Choroid plexus epithelial cell (primary cell): ENCODE results near the gene GRM8.

Source experiments
- DNase-seq: peaks from one replicate; pipeline ENCODE4 v3.0.0-alpha.2; 2010; ENCODE audit warnings: low read depth
- H3K4me3 ChIP-seq: 2 replicates; pipeline ENCODE4 v1.5.1; 2011; ENCODE audit warnings: low read depth, mild to moderate bottlenecking, control low read depth, low read length, moderate library complexity
- TF ChIP-seq, protein P1 (sequence below): conservative IDR thresholded peaks from 2 replicates; pipeline ENCODE4 v1.5.1; 2011; ENCODE audit warnings: low read depth, mild to moderate bottlenecking, control low read depth, inconsistent platforms, low read length, moderate library complexity

The GRM8 gene

DNA sequence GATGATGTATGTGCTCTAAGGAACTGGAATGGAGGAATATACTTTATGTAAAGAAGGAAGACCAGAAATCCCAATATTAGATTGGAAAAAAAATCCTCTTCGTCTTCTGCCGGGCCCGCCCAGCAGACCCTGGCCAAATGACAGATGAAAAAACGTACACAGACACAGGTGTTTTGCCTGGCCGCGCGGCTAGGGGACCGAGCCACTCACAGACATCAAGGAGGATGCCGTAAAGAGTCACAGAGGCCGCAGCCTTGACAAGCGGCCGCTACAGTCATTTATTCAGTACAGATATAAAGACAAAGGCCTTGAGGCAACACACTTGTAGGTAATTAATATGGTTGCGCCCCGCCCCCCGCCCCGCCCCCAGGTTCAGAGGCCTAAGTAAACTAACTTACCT is 594.1 kb downstream of the GRM8 start:
- TF ChIP-seq, protein P1, sequence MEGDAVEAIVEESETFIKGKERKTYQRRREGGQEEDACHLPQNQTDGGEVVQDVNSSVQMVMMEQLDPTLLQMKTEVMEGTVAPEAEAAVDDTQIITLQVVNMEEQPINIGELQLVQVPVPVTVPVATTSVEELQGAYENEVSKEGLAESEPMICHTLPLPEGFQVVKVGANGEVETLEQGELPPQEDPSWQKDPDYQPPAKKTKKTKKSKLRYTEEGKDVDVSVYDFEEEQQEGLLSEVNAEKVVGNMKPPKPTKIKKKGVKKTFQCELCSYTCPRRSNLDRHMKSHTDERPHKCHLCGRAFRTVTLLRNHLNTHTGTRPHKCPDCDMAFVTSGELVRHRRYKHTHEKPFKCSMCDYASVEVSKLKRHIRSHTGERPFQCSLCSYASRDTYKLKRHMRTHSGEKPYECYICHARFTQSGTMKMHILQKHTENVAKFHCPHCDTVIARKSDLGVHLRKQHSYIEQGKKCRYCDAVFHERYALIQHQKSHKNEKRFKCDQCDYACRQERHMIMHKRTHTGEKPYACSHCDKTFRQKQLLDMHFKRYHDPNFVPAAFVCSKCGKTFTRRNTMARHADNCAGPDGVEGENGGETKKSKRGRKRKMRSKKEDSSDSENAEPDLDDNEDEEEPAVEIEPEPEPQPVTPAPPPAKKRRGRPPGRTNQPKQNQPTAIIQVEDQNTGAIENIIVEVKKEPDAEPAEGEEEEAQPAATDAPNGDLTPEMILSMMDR, result no peak
- no peak for DNase-seq
- H3K4me3 ChIP-seq, result no peak overlapping the region

DNA sequence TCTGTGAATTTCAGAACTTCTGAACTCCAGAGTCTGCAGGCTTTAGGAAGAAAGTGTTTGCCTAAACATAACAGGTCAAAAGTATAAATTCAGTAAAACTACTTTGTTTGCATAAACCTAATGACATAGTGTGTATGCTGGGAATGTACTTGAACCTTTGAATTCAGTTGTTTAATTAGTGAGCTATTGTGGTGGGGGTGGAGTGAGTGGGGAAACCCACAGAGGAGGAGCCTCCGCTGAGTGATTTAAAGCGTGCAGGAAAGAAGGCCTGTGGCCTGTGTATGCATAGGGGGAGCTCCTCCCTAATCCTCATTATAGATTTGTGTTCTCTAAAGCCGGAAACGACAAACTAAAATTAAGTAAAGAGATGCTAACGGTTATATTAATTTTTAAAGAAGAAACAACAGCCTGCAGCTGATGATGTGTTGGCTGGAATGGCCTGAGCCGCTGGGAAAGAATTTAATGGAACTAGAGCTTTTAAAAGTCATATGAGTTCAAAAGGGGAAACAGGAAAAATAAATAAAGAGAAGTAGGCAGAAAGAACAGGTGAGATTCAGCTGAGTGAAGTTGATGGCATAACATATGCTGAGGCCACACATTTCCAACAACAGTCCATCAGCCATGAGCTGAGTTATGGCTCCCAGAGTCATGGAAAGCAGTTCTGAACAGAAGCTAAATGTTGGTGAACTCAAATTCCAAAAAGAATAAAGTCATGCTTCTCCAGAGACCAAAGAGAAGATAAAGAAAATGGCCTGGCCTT is 595.0 kb downstream of the GRM8 start:
- TF ChIP-seq, protein P1, result no peak
- H3K4me3 ChIP-seq, result no peak overlapping the region
- DNase-seq, result no peak

DNA sequence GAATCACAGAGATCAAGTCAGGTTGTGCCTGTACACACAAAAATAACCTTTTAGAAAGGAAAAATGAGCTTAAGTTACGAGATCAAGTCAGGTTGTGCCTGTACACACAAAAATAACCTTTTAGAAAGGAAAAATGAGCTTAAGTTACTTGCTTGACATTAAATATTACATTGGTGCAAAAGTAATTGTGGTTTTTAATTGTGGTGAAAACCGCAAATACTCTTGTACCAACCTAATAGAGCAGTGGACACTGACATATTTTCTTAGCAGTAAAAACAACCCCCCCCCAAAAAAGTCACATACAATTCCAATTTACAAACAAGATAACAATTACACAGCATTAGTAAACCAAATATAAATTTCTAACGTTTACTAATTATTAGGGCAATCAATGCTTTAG is 595.6 kb downstream of the GRM8 start:
- no peak overlapping the region for H3K4me3 ChIP-seq
- TF ChIP-seq, protein P1, result no peak
- DNase-seq, result no peak

DNA sequence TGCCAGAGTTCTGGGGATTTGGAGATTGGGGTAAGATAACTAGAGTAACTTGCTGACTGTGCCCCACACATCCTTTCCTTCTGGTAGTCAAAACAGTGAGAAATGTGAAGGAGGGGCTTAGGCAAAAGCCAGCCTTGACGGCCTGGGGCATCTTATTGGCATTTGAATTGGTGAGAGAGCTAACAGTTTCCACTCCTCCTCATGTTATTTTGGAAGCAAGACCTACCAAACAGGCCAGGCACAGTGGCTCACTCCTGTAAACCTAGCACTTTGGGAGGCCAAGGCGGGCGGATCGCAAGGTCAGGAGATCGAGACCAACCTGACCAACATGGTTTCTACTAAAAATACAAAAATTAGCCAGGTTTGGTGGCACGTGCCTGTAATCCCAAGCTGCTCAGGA is 596.6 kb downstream of the GRM8 start:
- TF ChIP-seq, protein P1, result no peak
- no peak overlapping the region for H3K4me3 ChIP-seq
- no peak for DNase-seq

DNA sequence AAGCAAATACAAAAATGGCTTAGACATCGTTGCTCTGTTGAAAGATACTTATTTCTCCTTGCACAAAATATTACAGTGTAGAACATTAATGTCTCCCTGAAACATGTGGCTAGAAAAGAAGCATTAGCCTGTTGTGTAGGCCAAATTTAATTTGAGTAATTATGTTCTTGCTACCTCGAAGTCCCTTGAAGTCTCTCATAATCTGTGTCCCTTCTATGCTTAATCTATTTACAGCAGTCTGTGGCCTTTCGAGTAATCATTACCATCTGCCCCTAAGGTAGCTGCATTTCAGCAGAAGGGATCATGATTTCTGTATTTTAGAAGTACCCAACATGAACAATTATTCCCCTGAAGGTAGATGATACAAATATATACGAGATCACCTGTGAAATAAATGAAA is 615.2 kb downstream of the GRM8 start:
- TF ChIP-seq, protein P1, result no peak

DNA sequence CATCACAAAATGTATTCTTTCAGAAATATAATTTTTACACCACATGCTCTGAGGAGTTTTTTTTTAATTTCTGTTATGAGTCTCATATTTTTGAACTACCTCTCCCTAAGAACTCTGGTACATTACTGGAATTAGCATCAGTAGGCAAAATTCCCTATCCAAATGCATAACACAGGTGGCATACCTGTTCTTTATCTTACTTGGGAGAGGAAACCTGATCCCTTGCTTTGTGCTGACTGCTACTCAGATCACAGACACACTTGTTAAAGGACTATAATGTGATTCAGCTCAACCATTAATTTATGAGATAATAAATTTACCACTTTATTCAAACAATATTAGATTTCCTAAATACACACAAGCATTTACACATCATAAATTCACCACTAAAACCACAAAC is 617.2 kb downstream of the GRM8 start:
- no peak for DNase-seq
- TF ChIP-seq, protein P1, result no peak
- H3K4me3 ChIP-seq, result no peak overlapping the region

More for the DNA sequence above, 615.2 kb downstream of the GRM8 start:
- no peak overlapping the region for H3K4me3 ChIP-seq
- no peak for DNase-seq

DNA sequence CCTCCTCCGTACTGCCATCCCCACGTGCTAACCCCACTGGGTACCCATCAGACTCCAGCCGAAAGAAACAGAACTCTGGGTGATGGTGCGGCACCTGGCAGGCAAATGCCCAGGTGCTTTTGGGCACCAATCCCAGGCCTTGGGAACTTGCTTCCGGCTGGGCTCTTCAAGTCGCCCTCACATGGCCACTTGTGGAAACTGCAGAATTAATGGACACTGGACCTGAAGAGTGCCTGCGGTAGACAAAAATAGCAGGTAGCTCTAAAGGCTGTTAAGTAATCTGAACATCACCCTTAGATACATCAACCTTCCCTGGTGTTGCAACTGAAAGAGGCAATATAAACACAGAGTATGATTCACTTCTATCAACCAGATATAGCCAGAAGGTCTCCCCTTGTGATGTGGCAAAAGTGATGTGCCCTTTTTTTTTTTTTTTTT is 644.4 kb downstream of the GRM8 start:
- no peak overlapping the region for H3K4me3 ChIP-seq
- DNase-seq, result peak; percentile 48
- TF ChIP-seq, protein P1, result peak; percentile 69
